IMR-90 (cell line): ENCODE results near the gene SPATA18. TPM values are rescaled to one million over a fixed set of nuclear protein-coding genes. Genes with fewer than 3 reads are reported as not detected.
"Not testable (repeated sequence)": the region's sequence is repeated elsewhere in the genome, so short reads cannot be mapped to it uniquely, and the experiment has no call there.

Experiments used
- ATAC-seq: fragments of 200-7000 bp; cut with Tn5 transposase; 2 replicates; pipeline ENCODE4 v1.9.1; 2020; ENCODE audit warnings: low read depth, mild to moderate bottlenecking, moderate library complexity
- BruUV-seq: library from RNA; stranded (reverse); fragments of 400-500 nt; replicated peaks from 2 replicates; lab custom pipeline; 2021; lab: Mats Ljungman, UMichigan
- CTCF ChIA-PET: fragments of 300-600 bp; formaldehyde crosslinking; extraction: SDS; loops from one replicate; lab custom pipeline; 2021; ENCODE audit warnings: antibody characterized with exemption; lab: Yijun Ruan, JAX
- POLR2A ChIA-PET: fragments of 300-600 bp; sonication (Branson Sonifier 250); formaldehyde crosslinking; loops from one replicate; lab custom pipeline; 2022; ENCODE audit warnings: antibody characterized with exemption; ENCODE audit not compliant: unreplicated experiment; lab: Charles Lee
- DNase-seq: peaks from one replicate; pipeline ENCODE4 v3.0.0; 2013
- H2AFZ ChIP-seq: replicated peaks from 2 replicates; pipeline ENCODE3; 2013; ENCODE audit warnings: low read length, mild to moderate bottlenecking; ENCODE audit not compliant: poor library complexity
- H2AK5ac ChIP-seq: 2 replicates; pipeline ENCODE4 v1.6.1; 2013; ENCODE audit warnings: low read depth, low read length, inconsistent platforms
- H2AK9ac ChIP-seq: replicated peaks from 2 replicates; pipeline ENCODE3; 2013; ENCODE audit warnings: mild to moderate bottlenecking, low read depth, low read length, moderate library complexity; ENCODE audit not compliant: poor library complexity
- H2BK120ac ChIP-seq: 2 replicates; pipeline ENCODE4 v1.6.1; 2013; ENCODE audit warnings: low read depth, low read length, inconsistent platforms
- H2BK15ac ChIP-seq: 3 replicates; pipeline ENCODE4 v1.6.1; 2013; ENCODE audit warnings: low read depth, low read length, inconsistent platforms
- H2BK20ac ChIP-seq: 2 replicates; pipeline ENCODE4 v1.6.1; 2013; ENCODE audit warnings: low read depth, mild to moderate bottlenecking, inconsistent platforms, low read length, moderate library complexity
- H2BK5ac ChIP-seq: 2 replicates; pipeline ENCODE4 v1.6.1; 2013; ENCODE audit warnings: mild to moderate bottlenecking, low read depth, low read length, inconsistent platforms; ENCODE audit not compliant: poor library complexity, severe bottlenecking
- H3K14ac ChIP-seq: replicated peaks from 2 replicates; pipeline ENCODE4 v1.6.1; 2013; ENCODE audit warnings: low read depth, low read length, inconsistent platforms
- H3K18ac ChIP-seq: 2 replicates; pipeline ENCODE4 v1.6.1; 2013; ENCODE audit warnings: low read depth, low read length, control low read depth
- H3K23ac ChIP-seq: 2 replicates; pipeline ENCODE4 v1.6.1; 2013; ENCODE audit warnings: low read depth, low read length, inconsistent platforms
- H3K27ac ChIP-seq: 2 replicates; pipeline ENCODE4 v1.5.1; 2013; ENCODE audit warnings: mild to moderate bottlenecking, control low read depth, low read length; ENCODE audit not compliant: insufficient read depth
- H3K27me3 ChIP-seq: 2 replicates; pipeline ENCODE4 v1.6.1; 2013; ENCODE audit warnings: low read length; ENCODE audit not compliant: control insufficient read depth, insufficient read depth
- H3K36me3 ChIP-seq: 2 replicates; pipeline ENCODE4 v1.6.1; 2013; ENCODE audit warnings: low read length, mixed read lengths; ENCODE audit not compliant: control insufficient read depth, insufficient read depth
- H3K4ac ChIP-seq: 2 replicates; pipeline ENCODE4 v1.6.1; 2013; ENCODE audit warnings: low read depth, low read length, inconsistent platforms
- H3K4me1 ChIP-seq: 2 replicates; pipeline ENCODE4 v1.6.1; 2013; ENCODE audit warnings: low read length, mixed read lengths; ENCODE audit not compliant: control insufficient read depth, insufficient read depth
- H3K4me2 ChIP-seq: 2 replicates; pipeline ENCODE4 v1.6.1; 2013; ENCODE audit warnings: low read depth, mild to moderate bottlenecking, control low read depth, low read length, moderate library complexity
- H3K4me3 ChIP-seq: 2 replicates; pipeline ENCODE4 v1.5.1; 2013; ENCODE audit warnings: low read depth, mild to moderate bottlenecking, control low read depth, low read length, moderate library complexity; ENCODE audit not compliant: insufficient read depth
- H3K56ac ChIP-seq: 2 replicates; pipeline ENCODE4 v1.6.1; 2013; ENCODE audit warnings: low read length, inconsistent platforms; ENCODE audit not compliant: insufficient read depth; ENCODE audit errors: extremely low read depth
- H3K79me1 ChIP-seq, 2 experiments: 2 replicates each; pipeline ENCODE4 v1.6.1; 2013; ENCODE audit warnings: low read length in 2 of 2, inconsistent platforms in 1 of 2, low read depth in 1 of 2
- H3K9ac ChIP-seq: 2 replicates; pipeline ENCODE4 v1.6.1; 2013; ENCODE audit warnings: low read depth, low read length, control low read depth
- H3K9me1 ChIP-seq: 2 replicates; pipeline ENCODE4 v1.6.1; 2013; ENCODE audit warnings: low read length, inconsistent platforms; ENCODE audit not compliant: insufficient read depth
- H3K9me3 ChIP-seq: 2 replicates; pipeline ENCODE4 v1.6.1; 2013; ENCODE audit warnings: low read length; ENCODE audit not compliant: control insufficient read depth, insufficient read depth
- H4K20me1 ChIP-seq: 2 replicates; pipeline ENCODE4 v1.6.1; 2013; ENCODE audit warnings: low read length, inconsistent platforms; ENCODE audit not compliant: insufficient read depth
- H4K5ac ChIP-seq: 2 replicates; pipeline ENCODE4 v1.6.1; 2013; ENCODE audit warnings: mild to moderate bottlenecking, low read depth, low read length, control low read depth
- H4K8ac ChIP-seq, 2 experiments: 2 replicates each; pipeline ENCODE4 v1.6.1; 2013; ENCODE audit warnings: low read depth in 2 of 2, low read length in 2 of 2, control low read depth in 1 of 2, inconsistent platforms in 1 of 2
- H4K91ac ChIP-seq: 2 replicates; pipeline ENCODE4 v1.6.1; 2013; ENCODE audit warnings: low read depth, low read length, inconsistent platforms; ENCODE audit not compliant: insufficient read depth
- BHLHE40 ChIP-seq: fragments of 150-350 bp; IDR thresholded peaks from 2 replicates; pipeline ENCODE4 v1.6.1; 2016; ENCODE audit warnings: mild to moderate bottlenecking, low read depth, low read length
- FOS ChIP-seq: fragments of 150-350 bp; IDR thresholded peaks from 2 replicates; pipeline ENCODE4 v1.6.1; 2016; ENCODE audit warnings: low read depth, low read length
- MAFK ChIP-seq: IDR thresholded peaks from 2 replicates; pipeline ENCODE4 v1.6.1; 2012; ENCODE audit warnings: low read depth, low read length, improper control_type of control experiment
- POLR2A ChIP-seq: IDR thresholded peaks from 2 replicates; pipeline ENCODE4 v1.6.1; 2012; ENCODE audit warnings: mild to moderate bottlenecking, low read depth, low read length
- SMC3 ChIP-seq: fragments of 150-350 bp; IDR thresholded peaks from 2 replicates; pipeline ENCODE4 v1.6.1; 2016; ENCODE audit warnings: low read depth, mild to moderate bottlenecking, antibody characterized with exemption, low read length, moderate library complexity
- WGBS, 2 experiments: methylation state at CpG; one replicate each; pipeline versions ENCODE4 v1.1.5 to v1.1.7; 2013; ENCODE audit warnings: missing lambda C conversion rate in 2 of 2; ENCODE audit not compliant: insufficient read length in 1 of 2; ENCODE audit errors: extremely low coverage in 2 of 2; 5-methylcytosine and 5-hydroxymethylcytosine counted together
- dilution Hi-C: fragments of 300-500 bp; cut with HindIII; formaldehyde crosslinking; loops from one replicate; pipeline ENCODE4 v1.14.3; 2018; ENCODE audit warnings: low sequenced_read_pairs; ENCODE audit not compliant: unreplicated experiment
- in situ Hi-C: fragments of 300-500 bp; cut with MboI; formaldehyde crosslinking; loops from 3 replicates; pipeline ENCODE4 v1.14.3; 2019; ENCODE audit warnings: low sequenced_read_pairs, inconsistent platforms, mixed read lengths
- intact Hi-C: fragments of 100-400 bp; cut with micrococcal nuclease; formaldehyde crosslinking; loops from 2 replicates; pipeline ENCODE4 v1.10.0; 2022
- polyA plus RNA-seq, 3 experiments: library from polyadenylated mRNA; depleted of rRNA; stranded (reverse); fragments of >200 nt; gene quantifications; 2 replicates each; pipeline ENCODE4 v1.2.3, GENCODE V29; 2012; ENCODE audit warnings: low replicate concordance in 1 of 3
- total RNA-seq: library from RNA; depleted of rRNA; stranded (reverse); fragments of >200 nt; gene quantifications from 2 replicates; pipeline ENCODE4 v1.2.3, GENCODE V29; 2012

Gene SPATA18
- total and polyA plus RNA-seq, 2 of the 4 experiments (the other 2 are of a cell fraction) = 3.0 to 4.7 TPM

DNA sequence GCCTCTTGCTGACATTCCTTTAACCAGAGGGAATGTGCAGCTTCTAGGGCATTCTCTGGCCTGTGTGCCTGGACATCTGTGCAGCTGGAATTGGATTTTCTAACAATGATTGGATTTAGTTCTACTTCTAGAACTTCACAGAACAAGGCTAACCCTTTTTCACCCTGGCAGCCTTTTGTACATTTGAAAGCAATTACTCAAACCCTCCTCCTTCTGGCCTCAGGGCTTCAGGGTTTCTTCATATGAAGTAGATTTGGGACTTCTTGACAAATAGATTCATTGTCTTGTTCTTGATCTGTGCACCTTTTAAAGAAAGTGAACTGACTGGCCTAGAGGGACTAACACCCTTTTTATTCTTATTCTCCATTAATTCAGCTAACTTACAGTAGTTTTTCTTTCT lies 30.1 kb downstream of the SPATA18 start:
- H3K27ac ChIP-seq = no peak overlapping the region
- H4K8ac ChIP-seq = no peak overlapping the region
- H3K23ac ChIP-seq = no peak overlapping the region
- no peak overlapping the region for H4K91ac ChIP-seq
- H2BK120ac ChIP-seq = no peak overlapping the region
- no peak overlapping the region for H3K4me2 ChIP-seq
- in situ Hi-C loops = loop anchor here (25.0 kb wide), 1 partner anchor 106 kb away; no protein-coding TSS in a partner anchor
- H2BK15ac ChIP-seq = no peak overlapping the region
- no peaks in the 10 kb centered on the region for H3K27me3 ChIP-seq
- H3K14ac ChIP-seq = no peak overlapping the region
- no peaks in the 10 kb centered on the region for H4K20me1 ChIP-seq
- H3K18ac ChIP-seq = no peak overlapping the region
- no peak overlapping the region for H2AK9ac ChIP-seq
- H4K5ac ChIP-seq = no peak overlapping the region
- H2AK5ac ChIP-seq = no peak overlapping the region
- no peak overlapping the region for H2BK20ac ChIP-seq
- H3K4ac ChIP-seq = no peak overlapping the region
- intact Hi-C loops = no loop called here
- POLR2A ChIA-PET = no interaction called here
- H2AFZ ChIP-seq = no peak overlapping the region
- no peak overlapping the region for H3K4me3 ChIP-seq
- H3K36me3 ChIP-seq = no peaks in the 10 kb centered on the region
- ATAC-seq (no peak), DNase-seq (no peak)
- no peak overlapping the region for H2BK5ac ChIP-seq
- no peaks in the 10 kb centered on the region for H3K9me1 ChIP-seq
- TF ChIP-seq BHLHE40 (no peak), FOS (no peak), MAFK (no peak), POLR2A (no peak), SMC3 (no peak)
- no peak overlapping the region for H3K56ac ChIP-seq
- no peak overlapping the region for H3K9ac ChIP-seq
- H3K79me1 ChIP-seq = no peaks in the 10 kb centered on the region
- dilution Hi-C loops = no loop called here
- no TSS peak for BruUV-seq
- H3K9me3 ChIP-seq = no peaks in the 10 kb centered on the region
- CTCF ChIA-PET = interaction anchor here (0.6 kb wide), 1 partner anchor 58 kb away, joined by 4 read pairs; no protein-coding TSS in a partner anchor
- H3K4me1 ChIP-seq = no peaks in the 10 kb centered on the region

DNA sequence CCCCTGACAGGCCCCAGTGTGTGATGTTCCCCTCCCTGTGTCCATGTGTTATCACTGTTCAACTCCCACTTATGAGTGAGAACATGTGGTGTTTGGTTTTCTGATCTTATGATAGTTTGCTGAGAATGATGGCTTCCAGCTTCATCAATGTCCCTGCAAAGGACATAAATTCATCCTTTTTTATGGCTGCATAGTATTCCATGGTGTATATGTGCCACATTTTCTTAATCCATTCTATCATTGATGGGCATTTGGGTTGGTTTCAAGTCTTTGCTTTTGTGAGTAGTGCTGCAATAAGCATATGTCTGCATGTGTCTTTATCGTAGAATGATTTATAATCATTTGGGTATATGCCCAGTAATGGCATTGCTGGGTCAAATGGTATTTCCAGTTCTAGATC lies 35.3 kb downstream of the SPATA18 start:
- H3K9me3 ChIP-seq, H2AFZ ChIP-seq, POLR2A ChIA-PET, BruUV-seq, H3K9ac ChIP-seq, dilution Hi-C loops, H3K14ac ChIP-seq, H3K4me2 ChIP-seq, intact Hi-C loops, H3K4ac ChIP-seq, H4K8ac ChIP-seq, H2BK120ac ChIP-seq, H4K5ac ChIP-seq, H3K9me1 ChIP-seq, H3K18ac ChIP-seq, H3K23ac ChIP-seq, H2AK9ac ChIP-seq, H3K4me1 ChIP-seq, H2BK20ac ChIP-seq, H3K27ac ChIP-seq, H3K27me3 ChIP-seq, H3K4me3 ChIP-seq, H2BK15ac ChIP-seq, H4K91ac ChIP-seq, H2AK5ac ChIP-seq, H4K20me1 ChIP-seq, H2BK5ac ChIP-seq, H3K79me1 ChIP-seq, H3K36me3 ChIP-seq, H3K56ac ChIP-seq, DNase-seq, ATAC-seq: not testable (repeated sequence)
- in situ Hi-C loops = loop anchor here (25.0 kb wide), 1 partner anchor 101 kb away; no protein-coding TSS in a partner anchor
- CTCF ChIA-PET = interaction anchor here (0.7 kb wide), 1 partner anchor 51 kb away, joined by 3 read pairs; no protein-coding TSS in a partner anchor
- no CpG with 5 or more reads among the region's 1 CpG for WGBS, 2 experiments
